H1 (cell line): Measurements from ENCODE around the gene KMT2A. TPM values are rescaled to one million over a fixed set of nuclear protein-coding genes. Genes with fewer than 3 reads are reported as not detected.

Source experiments
- CEBPB ChIP-seq: IDR thresholded peaks from 2 replicates; pipeline ENCODE4 v1.6.1; 2012; ENCODE audit warnings: low read depth, low read length
- CTCF ChIP-seq, 3 experiments: IDR thresholded peaks; 1 replicate in 2 of 3; 2 replicates in 1 of 3; pipeline versions ENCODE4 v1.5.1 to v1.6.1; 2011; ENCODE audit warnings: low read length in 3 of 3, mild to moderate bottlenecking in 3 of 3, inconsistent platforms in 2 of 3, low read depth in 1 of 3, moderate library complexity in 1 of 3; ENCODE audit not compliant: insufficient read depth in 1 of 3; ENCODE audit errors: control extremely low read depth in 1 of 3
- TAF7 ChIP-seq: optimal IDR thresholded peaks from 2 replicates; pipeline ENCODE3; 2011; ENCODE audit warnings: low read depth, mild to moderate bottlenecking, inconsistent platforms, low read length, moderate library complexity, borderline replicate concordance
- polyA plus RNA-seq, 7 experiments: library from polyadenylated mRNA; depleted of rRNA in 3 of 7; stranded (reverse) in 5 of 7; unstranded in 2 of 7; fragments of >200 nt in 5 of 7; fragments of 200-250 nt in 2 of 7; gene quantifications; 1 replicate in 5 of 7; 2 replicates in 1 of 7; 4 replicates in 1 of 7; pipeline versions ENCODE4 v1.2.1 to v1.2.3, GENCODE V29; 2011 to 2013; ENCODE audit warnings: missing spikeins in 2 of 7, mixed read lengths in 2 of 7
- total RNA-seq: library from RNA; stranded (reverse); fragmentation: NEBNext Ultra II Directional; extraction: Animal tissue kit (Norgen Biotek cat#: 25700); gene quantifications from 2 replicates; pipeline ENCODE4 v1.2.1, GENCODE V29; 2021

The KMT2A gene
- total and polyA plus RNA-seq, 2 of the 8 experiments (the other 6 are each of a cell fraction or from before 2014, with no cell fraction given), result 35.9 to 62.1 TPM

GRCh38 chr11:118443590-118444218 is 7.4 kb downstream of the KMT2A start (continued):
- TF ChIP-seq CTCF (IDR thresholded peaks at IDR 0.05; ENCODE audit: control extremely low read depth in 1 of 3, insufficient read depth in 1 of 3, low read depth in 1 of 3, low read length in 3 of 3) (no peak), CEBPB (no peak), TAF7 (no peak)
